Measurements from ENCODE around the gene CTNND1. TPM values are rescaled to one million over a fixed set of nuclear protein-coding genes. Genes with fewer than 3 reads are reported as not detected.

Gene CTNND1
- total and polyA plus RNA-seq, 10 of the 15 experiments (the other 5 are each of a cell fraction or from before 2014, with no cell fraction given) = 4.7 to 70.0 (median 30.0) TPM

DNA sequence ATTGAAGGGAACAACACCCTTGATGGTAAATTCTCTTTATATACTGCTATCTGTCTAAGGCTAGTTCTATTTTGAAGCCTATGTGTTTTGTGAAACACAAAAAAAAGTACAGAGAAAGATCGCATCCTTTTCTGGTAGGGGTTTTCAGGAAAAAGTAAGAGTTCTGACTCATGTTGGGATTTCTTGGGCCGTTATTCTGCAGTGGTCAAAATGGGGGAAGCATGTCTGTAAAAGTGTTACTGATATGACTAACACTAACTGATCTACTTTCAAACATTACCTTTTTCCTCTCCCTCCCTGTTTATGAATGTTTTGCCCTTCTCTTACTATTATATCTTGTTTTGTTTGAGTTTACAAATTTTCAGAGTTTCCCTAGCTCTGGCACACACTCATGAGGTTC is 53.9 kb downstream of the CTNND1 start (continued):
- TF ChIP-seq, protein P1, sequence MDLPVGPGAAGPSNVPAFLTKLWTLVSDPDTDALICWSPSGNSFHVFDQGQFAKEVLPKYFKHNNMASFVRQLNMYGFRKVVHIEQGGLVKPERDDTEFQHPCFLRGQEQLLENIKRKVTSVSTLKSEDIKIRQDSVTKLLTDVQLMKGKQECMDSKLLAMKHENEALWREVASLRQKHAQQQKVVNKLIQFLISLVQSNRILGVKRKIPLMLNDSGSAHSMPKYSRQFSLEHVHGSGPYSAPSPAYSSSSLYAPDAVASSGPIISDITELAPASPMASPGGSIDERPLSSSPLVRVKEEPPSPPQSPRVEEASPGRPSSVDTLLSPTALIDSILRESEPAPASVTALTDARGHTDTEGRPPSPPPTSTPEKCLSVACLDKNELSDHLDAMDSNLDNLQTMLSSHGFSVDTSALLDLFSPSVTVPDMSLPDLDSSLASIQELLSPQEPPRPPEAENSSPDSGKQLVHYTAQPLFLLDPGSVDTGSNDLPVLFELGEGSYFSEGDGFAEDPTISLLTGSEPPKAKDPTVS (IDR thresholded peaks at IDR 0.05; ENCODE audit: low read depth, low read length) = no peak
- TF ChIP-seq HCFC1 (IDR thresholded peaks at IDR 0.05; ENCODE audit: low read length) = no peak
- TF ChIP-seq, protein P2, sequence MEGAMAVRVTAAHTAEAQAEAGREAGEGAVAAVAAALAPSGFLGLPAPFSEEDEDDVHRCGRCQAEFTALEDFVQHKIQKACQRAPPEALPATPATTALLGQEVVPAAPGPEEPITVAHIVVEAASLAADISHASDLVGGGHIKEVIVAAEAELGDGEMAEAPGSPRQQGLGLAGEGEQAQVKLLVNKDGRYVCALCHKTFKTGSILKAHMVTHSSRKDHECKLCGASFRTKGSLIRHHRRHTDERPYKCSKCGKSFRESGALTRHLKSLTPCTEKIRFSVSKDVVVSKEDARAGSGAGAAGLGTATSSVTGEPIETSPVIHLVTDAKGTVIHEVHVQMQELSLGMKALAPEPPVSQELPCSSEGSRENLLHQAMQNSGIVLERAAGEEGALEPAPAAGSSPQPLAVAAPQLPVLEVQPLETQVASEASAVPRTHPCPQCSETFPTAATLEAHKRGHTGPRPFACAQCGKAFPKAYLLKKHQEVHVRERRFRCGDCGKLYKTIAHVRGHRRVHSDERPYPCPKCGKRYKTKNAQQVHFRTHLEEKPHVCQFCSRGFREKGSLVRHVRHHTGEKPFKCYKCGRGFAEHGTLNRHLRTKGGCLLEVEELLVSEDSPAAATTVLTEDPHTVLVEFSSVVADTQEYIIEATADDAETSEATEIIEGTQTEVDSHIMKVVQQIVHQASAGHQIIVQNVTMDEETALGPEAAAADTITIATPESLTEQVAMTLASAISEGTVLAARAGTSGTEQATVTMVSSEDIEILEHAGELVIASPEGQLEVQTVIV (IDR thresholded peaks at IDR 0.05; ENCODE audit: borderline replicate concordance, partially characterized antibody) = no peak
- TF ChIP-seq, protein P3, sequence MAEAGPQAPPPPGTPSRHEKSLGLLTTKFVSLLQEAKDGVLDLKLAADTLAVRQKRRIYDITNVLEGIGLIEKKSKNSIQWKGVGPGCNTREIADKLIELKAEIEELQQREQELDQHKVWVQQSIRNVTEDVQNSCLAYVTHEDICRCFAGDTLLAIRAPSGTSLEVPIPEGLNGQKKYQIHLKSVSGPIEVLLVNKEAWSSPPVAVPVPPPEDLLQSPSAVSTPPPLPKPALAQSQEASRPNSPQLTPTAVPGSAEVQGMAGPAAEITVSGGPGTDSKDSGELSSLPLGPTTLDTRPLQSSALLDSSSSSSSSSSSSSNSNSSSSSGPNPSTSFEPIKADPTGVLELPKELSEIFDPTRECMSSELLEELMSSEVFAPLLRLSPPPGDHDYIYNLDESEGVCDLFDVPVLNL (IDR thresholded peaks at IDR 0.05; ENCODE audit: low read depth, low read length) = no peak
- TF ChIP-seq NFXL1 (IDR thresholded peaks at IDR 0.05; ENCODE audit: borderline replicate concordance) = no peak
- TF ChIP-seq, protein P4, sequence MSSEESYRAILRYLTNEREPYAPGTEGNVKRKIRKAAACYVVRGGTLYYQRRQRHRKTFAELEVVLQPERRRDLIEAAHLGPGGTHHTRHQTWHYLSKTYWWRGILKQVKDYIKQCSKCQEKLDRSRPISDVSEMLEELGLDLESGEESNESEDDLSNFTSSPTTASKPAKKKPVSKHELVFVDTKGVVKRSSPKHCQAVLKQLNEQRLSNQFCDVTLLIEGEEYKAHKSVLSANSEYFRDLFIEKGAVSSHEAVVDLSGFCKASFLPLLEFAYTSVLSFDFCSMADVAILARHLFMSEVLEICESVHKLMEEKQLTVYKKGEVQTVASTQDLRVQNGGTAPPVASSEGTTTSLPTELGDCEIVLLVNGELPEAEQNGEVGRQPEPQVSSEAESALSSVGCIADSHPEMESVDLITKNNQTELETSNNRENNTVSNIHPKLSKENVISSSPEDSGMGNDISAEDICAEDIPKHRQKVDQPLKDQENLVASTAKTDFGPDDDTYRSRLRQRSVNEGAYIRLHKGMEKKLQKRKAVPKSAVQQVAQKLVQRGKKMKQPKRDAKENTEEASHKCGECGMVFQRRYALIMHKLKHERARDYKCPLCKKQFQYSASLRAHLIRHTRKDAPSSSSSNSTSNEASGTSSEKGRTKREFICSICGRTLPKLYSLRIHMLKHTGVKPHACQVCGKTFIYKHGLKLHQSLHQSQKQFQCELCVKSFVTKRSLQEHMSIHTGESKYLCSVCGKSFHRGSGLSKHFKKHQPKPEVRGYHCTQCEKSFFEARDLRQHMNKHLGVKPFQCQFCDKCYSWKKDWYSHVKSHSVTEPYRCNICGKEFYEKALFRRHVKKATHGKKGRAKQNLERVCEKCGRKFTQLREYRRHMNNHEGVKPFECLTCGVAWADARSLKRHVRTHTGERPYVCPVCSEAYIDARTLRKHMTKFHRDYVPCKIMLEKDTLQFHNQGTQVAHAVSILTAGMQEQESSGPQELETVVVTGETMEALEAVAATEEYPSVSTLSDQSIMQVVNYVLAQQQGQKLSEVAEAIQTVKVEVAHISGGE (CRISPR knock-in tag; IDR thresholded peaks at IDR 0.05) = no peak
- TF ChIP-seq KDM1A (IDR thresholded peaks at IDR 0.05; ENCODE audit: borderline replicate concordance) = no peak
- peak; percentile 66; the same call in 1 of the 2 replicates for TF ChIP-seq BCL11A (IDR thresholded peaks at IDR 0.05; ENCODE audit: low read depth, low read length)
- TF ChIP-seq CHD1 (IDR thresholded peaks at IDR 0.05; ENCODE audit: low read depth, low read length) = no peak
- TF ChIP-seq, protein P5, sequence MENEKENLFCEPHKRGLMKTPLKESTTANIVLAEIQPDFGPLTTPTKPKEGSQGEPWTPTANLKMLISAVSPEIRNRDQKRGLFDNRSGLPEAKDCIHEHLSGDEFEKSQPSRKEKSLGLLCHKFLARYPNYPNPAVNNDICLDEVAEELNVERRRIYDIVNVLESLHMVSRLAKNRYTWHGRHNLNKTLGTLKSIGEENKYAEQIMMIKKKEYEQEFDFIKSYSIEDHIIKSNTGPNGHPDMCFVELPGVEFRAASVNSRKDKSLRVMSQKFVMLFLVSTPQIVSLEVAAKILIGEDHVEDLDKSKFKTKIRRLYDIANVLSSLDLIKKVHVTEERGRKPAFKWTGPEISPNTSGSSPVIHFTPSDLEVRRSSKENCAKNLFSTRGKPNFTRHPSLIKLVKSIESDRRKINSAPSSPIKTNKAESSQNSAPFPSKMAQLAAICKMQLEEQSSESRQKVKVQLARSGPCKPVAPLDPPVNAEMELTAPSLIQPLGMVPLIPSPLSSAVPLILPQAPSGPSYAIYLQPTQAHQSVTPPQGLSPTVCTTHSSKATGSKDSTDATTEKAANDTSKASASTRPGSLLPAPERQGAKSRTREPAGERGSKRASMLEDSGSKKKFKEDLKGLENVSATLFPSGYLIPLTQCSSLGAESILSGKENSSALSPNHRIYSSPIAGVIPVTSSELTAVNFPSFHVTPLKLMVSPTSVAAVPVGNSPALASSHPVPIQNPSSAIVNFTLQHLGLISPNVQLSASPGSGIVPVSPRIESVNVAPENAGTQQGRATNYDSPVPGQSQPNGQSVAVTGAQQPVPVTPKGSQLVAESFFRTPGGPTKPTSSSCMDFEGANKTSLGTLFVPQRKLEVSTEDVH (IDR thresholded peaks at IDR 0.05; ENCODE audit: low read depth, partially characterized antibody) = no peak
- no peak for TF ChIP-seq SMAD5 (IDR thresholded peaks at IDR 0.05; ENCODE audit: low read depth)
- no peak for TF ChIP-seq PAX8 (IDR thresholded peaks at IDR 0.05)
- TF ChIP-seq MYC (IDR thresholded peaks at IDR 0.05; ENCODE audit: insufficient read depth, insufficient read length, insufficient replicate concordance, low read length, severe bottlenecking) = no peak

Data from GM12878 (cell line).